GM23338 (cell line): Measurements from ENCODE around the gene NKAIN2. TPM values are rescaled to one million over a fixed set of nuclear protein-coding genes. Genes with fewer than 3 reads are reported as not detected.

Experiments
- ATAC-seq: fragments of 200-7000 bp; cut with Tn5 transposase; 3 replicates; pipeline ENCODE4 v1.9.1; 2020
- DNase-seq: peaks from one replicate; pipeline ENCODE4 v3.0.0-alpha.2; 2015; ENCODE audit warnings: low spot score
- H2AFZ ChIP-seq: fragments of 200-600 bp; sonication (generic); 2 replicates; pipeline ENCODE4 v1.8.0; 2016; ENCODE audit warnings: antibody characterized with exemption, mild to moderate bottlenecking, moderate library complexity
- H3F3A ChIP-seq: fragments of 200-600 bp; sonication (generic); replicated peaks from 2 replicates; pipeline ENCODE4 v1.8.0; 2017; ENCODE audit warnings: antibody characterized with exemption, mixed run types, low read depth
- H3K27ac ChIP-seq: fragments of 200-600 bp; sonication (generic); 2 replicates; pipeline ENCODE4 v1.6.1; 2016; ENCODE audit warnings: low read depth
- H3K27me3 ChIP-seq: fragments of 200-600 bp; sonication (generic); 2 replicates; pipeline ENCODE4 v1.8.0; 2016; ENCODE audit warnings: mild to moderate bottlenecking, mixed run types, moderate library complexity; ENCODE audit not compliant: insufficient read depth
- H3K36me3 ChIP-seq: fragments of 200-600 bp; sonication (generic); 2 replicates; pipeline ENCODE4 v1.8.0; 2016; ENCODE audit warnings: mild to moderate bottlenecking; ENCODE audit not compliant: insufficient read depth
- H3K4me1 ChIP-seq: fragments of 200-600 bp; sonication (generic); 2 replicates; pipeline ENCODE4 v1.8.0; 2016; ENCODE audit warnings: mild to moderate bottlenecking, moderate library complexity; ENCODE audit not compliant: insufficient read depth
- H3K4me2 ChIP-seq: fragments of 200-600 bp; sonication (generic); 2 replicates; pipeline ENCODE4 v1.7.1; 2017; ENCODE audit warnings: mixed run types
- H3K4me3 ChIP-seq: fragments of 200-600 bp; sonication (generic); 2 replicates; pipeline ENCODE4 v1.6.1; 2016; ENCODE audit warnings: mixed run types
- H3K79me2 ChIP-seq: fragments of 200-600 bp; sonication (generic); replicated peaks from 2 replicates; pipeline ENCODE4 v1.8.0; 2017; ENCODE audit warnings: mild to moderate bottlenecking; ENCODE audit not compliant: insufficient read depth
- H3K9me2 ChIP-seq: fragments of 200-600 bp; sonication (generic); 2 replicates; pipeline ENCODE4 v1.8.0; 2017; ENCODE audit not compliant: insufficient read depth
- H4K20me1 ChIP-seq: fragments of 200-600 bp; sonication (generic); replicated peaks from 2 replicates; pipeline ENCODE4 v1.8.0; 2017; ENCODE audit warnings: mild to moderate bottlenecking; ENCODE audit not compliant: insufficient read depth
- H3K27ac Mint-ChIP-seq: 2 replicates; pipeline ENCODE4 v1.8.0; 2020; ENCODE audit warnings: inconsistent platforms, mild to moderate bottlenecking, moderate library complexity, mixed read lengths
- H3K27me3 Mint-ChIP-seq: 3 replicates; pipeline ENCODE4 v1.8.0; 2022; ENCODE audit warnings: low read depth, mild to moderate bottlenecking, moderate library complexity, mixed read lengths, inconsistent platforms; ENCODE audit not compliant: insufficient read depth, poor library complexity
- H3K36me3 Mint-ChIP-seq: 3 replicates; pipeline ENCODE4 v1.8.0; 2021; ENCODE audit warnings: low read depth, mild to moderate bottlenecking, inconsistent platforms, moderate library complexity, mixed read lengths
- H3K4me1 Mint-ChIP-seq: 3 replicates; pipeline ENCODE4 v1.8.0; 2020; ENCODE audit warnings: mild to moderate bottlenecking, inconsistent platforms, mixed read lengths
- H3K4me3 Mint-ChIP-seq: 3 replicates; pipeline ENCODE4 v1.8.0; 2021; ENCODE audit warnings: moderate library complexity, mild to moderate bottlenecking, inconsistent platforms, mixed read lengths
- H3K9me3 Mint-ChIP-seq: 3 replicates; pipeline ENCODE4 v1.8.0; 2020; ENCODE audit warnings: moderate library complexity, mild to moderate bottlenecking, inconsistent platforms, mixed read lengths
- CTCF ChIP-seq, 2 experiments: fragments of 200-600 bp in 1 of 2; sonication (generic) in 1 of 2; conservative IDR thresholded peaks; 2 replicates each; pipeline versions ENCODE4 v1.5.1 to v1.6.1; 2016 to 2017; ENCODE audit warnings: antibody characterized with exemption in 2 of 2, low read depth in 2 of 2, mild to moderate bottlenecking in 2 of 2, moderate library complexity in 1 of 2
- POLR2AphosphoS5 ChIP-seq: IDR thresholded peaks from 2 replicates; pipeline ENCODE4 v1.6.1; 2016; ENCODE audit warnings: antibody characterized with exemption, low read depth
- STAT1 ChIP-seq: IDR thresholded peaks from one replicate; pipeline ENCODE4 v1.6.1; 2016; ENCODE audit warnings: antibody characterized with exemption; ENCODE audit not compliant: unreplicated experiment
- ZNF331 ChIP-seq: fragments of 250-450 bp; sonication (Bioruptor Pico); IDR thresholded peaks from 2 replicates; pipeline ENCODE4 v1.5.0; 2020; ENCODE audit warnings: low read depth, mild to moderate bottlenecking, moderate library complexity
- polyA plus RNA-seq: library from polyadenylated mRNA; unstranded; fragments of >200 nt; fragmentation: Nextera tagmentation; extraction: Ambion mirVana; gene quantifications from 2 replicates; pipeline ENCODE4 v1.2.1, GENCODE V29; 2016
- total RNA-seq: library from RNA; depleted of rRNA; stranded (reverse); fragments of >200 nt; shearing (Covaris generic); gene quantifications from 2 replicates; pipeline ENCODE4 v1.2.3, GENCODE V29; 2014
- TF ChIP-seq, protein P1 (sequence below): fragments of 250-450 bp; sonication (Bioruptor Pico); IDR thresholded peaks from 2 replicates; pipeline ENCODE4 v1.5.0; 2020; ENCODE audit warnings: mild to moderate bottlenecking, moderate library complexity

Gene NKAIN2
- total and polyA plus RNA-seq, 2 experiments from 2014 or later, result 0.39 to 1.1 TPM

GRCh38 chr6:124830506-124830905 is 1026.8 kb downstream of the NKAIN2 start (continued):
- TF ChIP-seq, protein P1, sequence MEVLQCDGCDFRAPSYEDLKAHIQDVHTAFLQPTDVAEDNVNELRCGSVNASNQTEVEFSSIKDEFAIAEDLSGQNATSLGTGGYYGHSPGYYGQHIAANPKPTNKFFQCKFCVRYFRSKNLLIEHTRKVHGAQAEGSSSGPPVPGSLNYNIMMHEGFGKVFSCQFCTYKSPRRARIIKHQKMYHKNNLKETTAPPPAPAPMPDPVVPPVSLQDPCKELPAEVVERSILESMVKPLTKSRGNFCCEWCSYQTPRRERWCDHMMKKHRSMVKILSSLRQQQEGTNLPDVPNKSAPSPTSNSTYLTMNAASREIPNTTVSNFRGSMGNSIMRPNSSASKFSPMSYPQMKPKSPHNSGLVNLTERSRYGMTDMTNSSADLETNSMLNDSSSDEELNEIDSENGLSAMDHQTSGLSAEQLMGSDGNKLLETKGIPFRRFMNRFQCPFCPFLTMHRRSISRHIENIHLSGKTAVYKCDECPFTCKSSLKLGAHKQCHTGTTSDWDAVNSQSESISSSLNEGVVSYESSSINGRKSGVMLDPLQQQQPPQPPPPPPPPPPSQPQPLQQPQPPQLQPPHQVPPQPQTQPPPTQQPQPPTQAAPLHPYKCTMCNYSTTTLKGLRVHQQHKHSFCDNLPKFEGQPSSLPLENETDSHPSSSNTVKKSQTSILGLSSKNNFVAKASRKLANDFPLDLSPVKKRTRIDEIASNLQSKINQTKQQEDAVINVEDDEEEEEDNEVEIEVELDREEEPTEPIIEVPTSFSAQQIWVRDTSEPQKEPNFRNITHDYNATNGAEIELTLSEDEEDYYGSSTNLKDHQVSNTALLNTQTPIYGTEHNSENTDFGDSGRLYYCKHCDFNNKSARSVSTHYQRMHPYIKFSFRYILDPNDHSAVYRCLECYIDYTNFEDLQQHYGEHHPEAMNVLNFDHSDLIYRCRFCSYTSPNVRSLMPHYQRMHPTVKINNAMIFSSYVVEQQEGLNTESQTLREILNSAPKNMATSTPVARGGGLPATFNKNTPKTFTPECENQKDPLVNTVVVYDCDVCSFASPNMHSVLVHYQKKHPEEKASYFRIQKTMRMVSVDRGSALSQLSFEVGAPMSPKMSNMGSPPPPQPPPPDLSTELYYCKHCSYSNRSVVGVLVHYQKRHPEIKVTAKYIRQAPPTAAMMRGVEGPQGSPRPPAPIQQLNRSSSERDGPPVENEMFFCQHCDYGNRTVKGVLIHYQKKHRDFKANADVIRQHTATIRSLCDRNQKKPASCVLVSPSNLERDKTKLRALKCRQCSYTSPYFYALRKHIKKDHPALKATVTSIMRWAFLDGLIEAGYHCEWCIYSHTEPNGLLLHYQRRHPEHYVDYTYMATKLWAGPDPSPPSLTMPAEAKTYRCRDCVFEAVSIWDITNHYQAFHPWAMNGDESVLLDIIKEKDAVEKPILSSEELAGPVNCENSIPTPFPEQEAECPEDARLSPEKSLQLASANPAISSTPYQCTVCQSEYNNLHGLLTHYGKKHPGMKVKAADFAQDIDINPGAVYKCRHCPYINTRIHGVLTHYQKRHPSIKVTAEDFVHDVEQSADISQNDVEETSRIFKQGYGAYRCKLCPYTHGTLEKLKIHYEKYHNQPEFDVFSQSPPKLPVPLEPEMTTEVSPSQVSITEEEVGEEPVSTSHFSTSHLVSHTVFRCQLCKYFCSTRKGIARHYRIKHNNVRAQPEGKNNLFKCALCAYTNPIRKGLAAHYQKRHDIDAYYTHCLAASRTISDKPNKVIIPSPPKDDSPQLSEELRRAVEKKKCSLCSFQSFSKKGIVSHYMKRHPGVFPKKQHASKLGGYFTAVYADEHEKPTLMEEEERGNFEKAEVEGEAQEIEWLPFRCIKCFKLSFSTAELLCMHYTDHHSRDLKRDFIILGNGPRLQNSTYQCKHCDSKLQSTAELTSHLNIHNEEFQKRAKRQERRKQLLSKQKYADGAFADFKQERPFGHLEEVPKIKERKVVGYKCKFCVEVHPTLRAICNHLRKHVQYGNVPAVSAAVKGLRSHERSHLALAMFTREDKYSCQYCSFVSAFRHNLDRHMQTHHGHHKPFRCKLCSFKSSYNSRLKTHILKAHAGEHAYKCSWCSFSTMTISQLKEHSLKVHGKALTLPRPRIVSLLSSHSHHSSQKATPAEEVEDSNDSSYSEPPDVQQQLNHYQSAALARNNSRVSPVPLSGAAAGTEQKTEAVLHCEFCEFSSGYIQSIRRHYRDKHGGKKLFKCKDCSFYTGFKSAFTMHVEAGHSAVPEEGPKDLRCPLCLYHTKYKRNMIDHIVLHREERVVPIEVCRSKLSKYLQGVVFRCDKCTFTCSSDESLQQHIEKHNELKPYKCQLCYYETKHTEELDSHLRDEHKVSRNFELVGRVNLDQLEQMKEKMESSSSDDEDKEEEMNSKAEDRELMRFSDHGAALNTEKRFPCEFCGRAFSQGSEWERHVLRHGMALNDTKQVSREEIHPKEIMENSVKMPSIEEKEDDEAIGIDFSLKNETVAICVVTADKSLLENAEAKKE (CRISPR knock-in tag), result no peak
- TF ChIP-seq STAT1 (no peak), POLR2AphosphoS5 (no peak)

GRCh38 chr6:124854338-124854922 is 1050.8 kb downstream of the NKAIN2 start:
- Histone ChIP-seq H3K4me2 (no peak overlapping the region), H3K79me2 (no peaks in the 10 kb centered on the region), H3K4me3 (no peak overlapping the region), H3K27ac (no peak overlapping the region), H3K27me3 (no peaks in the 10 kb centered on the region), H3K4me1 (peaks cover 3% of the 10 kb centered on the region; the same call in 1 of the 2 replicates), H3K9me2 (no peaks in the 10 kb centered on the region), H2AFZ (no peak overlapping the region), H3K36me3 (no peaks in the 10 kb centered on the region), H3F3A (no peaks in the 10 kb centered on the region), H4K20me1 (no peaks in the 10 kb centered on the region)
- Mint-ChIP-seq H3K36me3 (no peaks in the 10 kb centered on the region), H3K4me1 (peaks cover 3% of the 10 kb centered on the region; the same call in 1 of the 3 replicates), H3K27me3 (no peaks in the 10 kb centered on the region), H3K27ac (no peak overlapping the region), H3K9me3 (no peaks in the 10 kb centered on the region; the same call in 2 of the 3 replicates), H3K4me3 (no peak overlapping the region)
- ATAC-seq, result no peak
- no peak for DNase-seq
- peak in 1 of 2 experiments; percentile 48; a peak in 2 of 4 replicates for TF ChIP-seq CTCF (conservative IDR thresholded peaks at IDR 0.05; ENCODE audit: low read depth in 2 of 2)
- TF ChIP-seq ZNF331 (CRISPR knock-in tag), result no peak
